GM19035 (cell line): Measurements from ENCODE around the gene FABP2.
"Not testable (repeated sequence)": the region's sequence is repeated elsewhere in the genome, so short reads cannot be mapped to it uniquely, and the experiment has no call there.

ENCODE experiments used
- ATAC-seq: cut with Tn5 transposase; IDR thresholded peaks from one replicate; pipeline ENCODE4 v1.9.1; 2021; ENCODE audit not compliant: unreplicated experiment

Gene FABP2

GRCh38 chr4:119313237-119313636 is 8.7 kb downstream of the FABP2 start:
- no peak for ATAC-seq

DNA sequence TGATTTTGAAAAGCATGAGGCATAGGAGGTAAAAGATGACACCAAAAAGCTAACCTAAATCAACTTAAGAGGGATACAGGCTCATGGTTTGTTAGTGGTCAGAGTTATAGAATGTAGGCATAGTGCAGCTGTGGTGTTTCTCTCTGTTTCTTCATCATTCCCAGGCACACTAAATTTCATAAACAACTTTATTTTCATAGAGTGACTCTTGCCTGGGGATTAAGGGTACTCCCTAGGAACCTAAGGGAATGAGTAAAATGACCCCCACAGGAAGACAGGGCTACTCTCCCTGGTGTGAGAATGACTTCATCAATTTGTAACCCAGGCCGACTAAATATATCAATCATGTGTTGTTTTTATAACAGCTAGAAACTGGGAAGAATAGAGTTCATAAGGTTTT is 11.1 kb downstream of the FABP2 start:
- ATAC-seq = no peak

DNA sequence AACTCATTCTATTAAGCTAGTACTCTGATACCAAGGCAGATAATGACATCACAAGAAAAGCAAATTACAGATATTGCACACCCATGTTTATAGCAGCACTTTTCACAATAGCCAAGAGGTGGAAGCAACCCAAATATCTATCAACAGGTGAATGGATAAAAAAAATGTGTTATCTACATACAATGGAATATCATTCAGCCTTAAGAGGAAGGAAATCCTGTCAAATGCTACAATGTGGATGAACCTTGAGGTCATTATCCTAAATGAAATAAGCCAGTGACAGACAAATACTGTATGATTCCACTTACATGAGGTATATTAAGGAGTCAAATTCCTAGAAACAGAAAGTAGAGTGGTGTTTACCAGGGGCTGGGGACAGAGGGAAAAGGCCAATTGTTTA is 14.3 kb downstream of the FABP2 start:
- ATAC-seq = no peak

GRCh38 chr4:119304431-119304830 is 17.5 kb downstream of the FABP2 start:
- no peak for ATAC-seq

GRCh38 chr4:119303587-119304305 is 18.2 kb downstream of the FABP2 start:
- ATAC-seq = no peak

DNA sequence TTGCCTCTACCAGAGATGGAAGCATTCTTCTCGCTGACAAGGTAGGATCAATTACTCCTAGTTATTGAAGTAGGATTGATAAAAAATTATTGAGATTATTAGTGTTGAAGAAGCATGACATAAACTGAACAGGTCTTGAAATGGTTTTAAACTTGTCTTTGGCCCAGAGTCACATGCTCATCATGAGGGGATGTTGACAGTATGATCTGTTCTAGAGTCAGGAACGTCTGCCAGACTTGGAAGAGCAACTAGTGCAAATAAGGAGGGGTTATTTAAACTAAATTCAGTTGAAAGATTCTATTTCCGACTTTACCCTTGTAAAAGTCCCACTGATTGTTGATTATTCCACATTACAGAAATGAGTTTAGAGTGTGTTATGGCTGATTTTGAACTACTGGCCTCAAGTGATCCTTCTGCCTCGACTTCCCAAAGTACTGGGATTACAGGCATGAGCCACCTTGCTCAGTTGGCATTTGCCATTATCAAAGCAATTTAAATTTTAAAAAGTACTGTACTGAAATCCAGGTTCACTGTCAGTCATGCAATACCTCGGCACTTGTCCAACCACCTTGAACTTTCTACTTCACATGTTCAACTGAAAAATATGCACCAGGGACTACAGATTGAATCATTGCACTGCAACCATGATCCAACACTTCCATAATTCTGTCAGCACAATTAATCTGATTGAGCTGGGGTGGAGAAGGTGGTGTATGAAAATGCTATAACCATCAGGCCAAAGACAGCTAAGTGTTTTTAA is 19.7 kb downstream of the FABP2 start:
- no peak for ATAC-seq

DNA sequence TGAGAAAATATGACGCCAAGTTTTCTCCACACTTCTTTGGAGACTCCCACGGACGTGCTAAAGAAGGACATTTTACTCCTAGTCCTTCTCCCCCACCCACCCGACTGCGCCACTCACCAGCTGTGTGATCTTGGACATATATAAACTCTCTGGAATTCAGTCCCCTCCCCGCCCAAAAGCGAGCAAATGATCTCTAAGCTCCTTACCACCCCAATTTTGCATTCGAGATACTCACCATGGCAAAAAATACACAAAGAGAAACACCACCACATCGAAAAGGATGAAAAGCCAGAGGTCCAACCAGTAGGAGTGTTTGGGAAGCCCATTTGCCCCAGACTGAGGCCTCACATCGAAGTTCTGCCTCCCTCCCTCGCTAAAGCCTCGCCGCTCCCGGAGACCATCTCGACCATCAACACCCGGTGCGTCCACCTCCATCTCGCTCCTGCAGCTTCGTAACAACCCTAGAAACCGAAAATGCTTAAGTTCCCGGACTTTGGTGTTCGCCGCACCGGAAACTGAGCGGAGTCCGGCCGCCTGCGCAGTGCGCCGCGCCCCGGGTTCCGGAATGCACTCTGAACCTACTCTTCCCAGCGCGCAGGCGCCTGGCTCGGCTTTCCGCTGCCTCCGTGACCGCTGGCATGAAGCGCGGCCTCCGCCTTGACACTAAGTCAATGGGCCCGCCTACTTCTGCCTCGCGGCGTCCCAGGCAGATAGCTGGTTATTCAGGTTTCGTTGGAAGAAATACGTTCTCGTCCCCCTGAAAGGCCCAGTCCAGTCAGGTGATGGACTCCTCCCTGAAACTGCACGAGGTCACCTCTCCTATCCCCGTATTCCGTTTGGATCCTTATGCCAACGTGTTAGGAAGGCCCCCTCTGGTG is 21.6 kb downstream of the FABP2 start:
- ATAC-seq = peak; percentile 97

DNA sequence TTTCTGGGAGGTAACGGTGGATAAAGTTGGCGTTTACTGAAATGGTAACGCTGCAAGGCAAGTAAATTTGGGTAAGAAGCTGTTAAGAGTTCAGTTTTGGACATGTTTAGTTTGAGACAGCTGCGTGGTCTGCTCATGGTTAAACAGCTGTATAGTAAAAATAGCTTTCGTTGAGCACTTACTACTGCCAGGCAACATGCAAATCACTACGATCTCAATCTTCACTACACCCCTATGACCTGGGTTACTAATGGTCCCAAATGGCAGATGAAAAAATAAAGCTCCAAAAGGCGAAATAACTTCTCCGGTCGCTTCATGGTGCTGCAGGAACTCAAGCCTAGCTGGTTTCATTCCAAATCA is 22.2 kb downstream of the FABP2 start:
- peak; percentile 56 for ATAC-seq

- ATAC-seq = no peak
These were observed 22.7 kb downstream of the FABP2 start for GRCh38 chr4:119299260-119299671.

DNA sequence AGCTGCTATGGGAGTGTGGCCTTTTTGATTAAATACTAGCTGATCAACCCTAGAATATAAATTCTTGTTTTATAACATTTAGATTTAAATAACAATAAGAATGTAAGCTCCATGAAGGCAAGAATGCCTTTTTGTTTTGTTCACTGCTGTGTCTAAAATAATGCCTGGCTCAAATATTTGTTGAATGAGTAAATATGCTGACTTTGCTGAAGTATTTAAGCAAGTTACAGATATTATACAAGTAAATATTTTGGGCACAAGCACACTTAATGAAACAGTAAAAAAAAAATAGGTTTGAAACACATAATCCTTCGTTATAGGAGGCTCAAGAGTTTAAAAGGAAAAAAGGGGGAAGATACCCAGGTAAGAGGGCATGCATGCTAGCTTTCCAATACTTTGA is 24.1 kb downstream of the FABP2 start:
- ATAC-seq = no peak

DNA sequence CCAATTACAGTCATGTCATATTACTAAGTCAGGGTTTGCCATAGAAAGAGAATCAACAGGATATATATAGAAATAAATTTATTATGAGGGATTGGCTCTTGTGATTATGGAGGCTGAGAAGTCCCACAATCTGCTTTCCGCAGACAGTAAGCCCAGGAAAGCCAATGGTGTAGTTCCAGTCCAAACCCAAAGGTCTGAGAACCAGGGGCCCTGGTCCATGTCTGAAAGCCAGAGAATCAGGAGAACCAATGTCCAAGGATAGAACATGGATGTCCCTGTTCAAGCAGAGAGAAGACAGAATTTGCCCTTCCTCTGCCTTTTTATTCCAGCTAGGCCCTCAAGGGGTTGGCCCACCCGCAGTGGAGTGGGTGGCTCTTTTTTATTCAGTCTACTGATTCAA is 25.6 kb downstream of the FABP2 start:
- ATAC-seq = no peak

GRCh38 chr4:119290598-119290997 is 31.3 kb downstream of the FABP2 start:
- no peak for ATAC-seq

DNA sequence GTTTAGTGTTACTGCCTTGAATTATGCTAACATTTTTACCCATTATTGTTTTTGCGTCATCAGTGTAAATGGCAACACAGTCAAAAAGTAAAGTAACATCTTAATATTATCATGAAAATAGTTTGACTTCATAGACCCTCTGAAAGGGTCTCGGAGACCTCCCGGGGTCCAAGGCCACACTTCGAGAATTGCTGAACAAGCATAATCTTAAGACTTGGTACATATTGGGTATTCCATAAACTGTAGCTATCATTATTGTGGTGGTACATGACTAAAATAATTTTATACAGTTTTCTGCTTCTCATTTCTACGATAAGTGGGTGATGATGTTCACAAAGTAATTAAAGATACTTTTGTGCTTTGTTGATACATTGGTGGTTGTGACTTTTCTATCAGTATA is 32.6 kb downstream of the FABP2 start:
- ATAC-seq = no peak

GRCh38 chr4:119286377-119287002 is 35.4 kb downstream of the FABP2 start:
- no peak for ATAC-seq

GRCh38 chr4:119284876-119285780 is 36.8 kb downstream of the FABP2 start:
- peak; percentile 83 for ATAC-seq

GRCh38 chr4:119281393-119281792 is 40.5 kb downstream of the FABP2 start:
- ATAC-seq = no peak

GRCh38 chr4:119279945-119280344 is 42.0 kb downstream of the FABP2 start:
- ATAC-seq = not testable (repeated sequence)

DNA sequence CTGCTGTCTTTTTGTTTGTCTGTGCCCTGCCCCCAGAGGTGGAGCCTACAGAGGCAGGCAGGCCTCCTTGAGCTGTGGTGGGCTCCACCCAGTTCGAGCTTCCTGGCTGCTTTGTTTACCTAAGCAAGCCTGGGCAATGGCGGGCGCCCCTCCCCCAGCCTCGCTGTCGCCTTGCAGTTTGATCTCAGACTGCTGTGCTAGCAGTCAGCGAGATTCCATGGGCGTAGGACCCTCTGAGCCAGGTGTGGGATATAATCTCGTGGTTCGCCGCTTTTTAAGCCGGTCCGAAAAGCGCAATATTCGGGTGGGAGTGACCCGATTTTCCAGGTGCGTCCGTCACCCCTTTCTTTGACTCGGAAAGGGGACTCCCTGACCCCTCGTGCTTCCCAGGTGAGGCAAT is 42.4 kb downstream of the FABP2 start:
- not testable (repeated sequence) for ATAC-seq

GRCh38 chr4:119271361-119272085 is 50.4 kb downstream of the FABP2 start:
- no peak for ATAC-seq
